Bronchial smooth muscle cell (primary cell): ENCODE measurements around the gene STX12. TPM values are rescaled to one million over a fixed set of nuclear protein-coding genes. Genes with fewer than 3 reads are reported as not detected.

Source experiments
- total RNA-seq: library from RNA; depleted of rRNA; stranded (reverse); fragments of >200 nt; gene quantifications from 2 replicates; pipeline ENCODE4 v1.2.1, GENCODE V29; 2014

The STX12 gene
- 55.1 and 55.5 TPM in 2 replicates for total RNA-seq

GRCh38 chr1:27772932-27773825 is at the start of gene STX12:
STX12 (plus strand) TSS chr1:27773219; CDS start chr1:27773308, 89 bp downstream.

GRCh38 chr1:27725374-27726172 is 47.4 kb upstream of the STX12 start, which contains the start of gene FAM76A:
FAM76A (plus strand) TSS chr1:27725961; CDS start chr1:27726081, 120 bp downstream.

DNA sequence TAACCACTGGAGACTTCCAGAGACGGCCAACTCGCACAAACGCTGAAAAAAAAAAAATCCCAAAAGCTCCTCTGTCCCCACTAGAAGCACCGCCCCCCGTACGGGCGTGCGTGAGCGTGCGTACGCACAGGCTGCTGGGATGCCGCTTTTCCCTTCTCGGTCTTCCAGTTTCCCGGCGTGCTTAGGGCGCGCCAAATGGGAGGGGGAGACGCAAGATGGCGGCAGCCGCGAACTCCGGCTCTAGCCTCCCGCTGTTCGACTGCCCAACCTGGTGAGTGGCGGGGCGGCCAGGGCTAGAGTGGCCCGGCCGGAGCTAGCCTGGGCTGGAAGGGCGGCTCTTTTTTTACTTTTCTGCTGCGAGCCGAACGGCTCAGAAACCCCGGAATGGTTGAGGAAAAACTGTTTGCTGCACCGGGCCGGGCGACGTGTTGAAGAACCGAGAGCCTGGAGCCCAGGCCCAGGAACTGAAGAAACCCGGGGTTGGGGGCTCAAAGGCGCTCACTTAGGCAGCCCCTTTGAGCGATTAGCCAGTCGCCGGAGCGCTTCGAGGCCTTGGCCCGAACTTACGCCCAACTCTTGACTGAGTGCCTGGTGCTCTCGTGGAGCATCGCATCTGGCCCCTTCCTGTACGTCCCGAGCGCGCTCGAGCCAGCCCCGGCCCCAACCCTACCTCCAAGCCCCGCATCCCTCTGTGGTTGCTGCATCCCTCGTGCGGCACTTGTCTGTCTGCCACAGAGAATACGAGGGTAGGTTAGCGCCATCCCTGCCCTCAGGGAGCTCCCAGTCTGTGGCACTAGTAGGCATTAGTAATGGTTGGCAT is 57.8 kb downstream of the STX12 start, which contains the start of gene PPP1R8:
PPP1R8 (plus strand) TSS at position 162 of the 820 bp plus-strand sequence; CDS start at position 216, 54 bp downstream.

DNA sequence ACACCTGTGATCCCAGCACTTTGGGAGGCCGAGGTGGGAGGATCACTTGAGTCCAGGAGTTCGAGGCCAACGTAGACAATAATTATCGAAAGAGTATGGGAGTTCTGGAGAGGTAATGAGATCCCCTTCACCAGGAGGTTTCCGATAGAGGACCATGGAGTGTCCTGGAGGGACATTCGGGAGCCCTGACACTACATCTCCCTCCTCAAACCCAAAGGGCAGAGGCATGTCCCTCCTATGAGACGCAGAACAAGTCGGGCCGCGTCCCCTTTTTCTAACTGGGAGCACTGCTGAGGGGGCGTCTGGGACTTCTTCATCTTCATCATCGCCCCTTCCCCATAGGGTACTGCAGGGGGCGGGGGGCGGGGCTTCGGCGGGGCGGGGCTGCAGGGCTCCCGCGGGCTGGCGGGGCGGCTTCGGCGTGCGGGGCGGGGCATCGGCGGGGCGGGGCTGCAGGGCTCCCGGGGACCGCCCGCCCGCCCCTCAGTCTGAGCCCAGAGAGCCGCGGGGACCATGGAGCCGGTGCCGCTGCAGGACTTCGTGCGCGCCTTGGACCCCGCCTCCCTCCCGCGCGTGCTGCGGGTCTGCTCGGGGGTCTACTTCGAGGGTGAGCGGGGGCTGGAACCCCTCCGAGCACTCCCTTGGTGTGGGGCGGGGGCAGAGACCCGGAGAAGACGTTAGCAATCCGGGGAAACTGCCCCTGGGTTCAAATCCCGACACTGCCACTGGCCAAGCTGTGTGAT is 99.2 kb downstream of the STX12 start, which contains the start of gene THEMIS2:
THEMIS2 (plus strand) TSS at position 486 of the 743 bp plus-strand sequence; CDS start at position 514, 28 bp downstream.

Other genes with a start within 250 kb of the STX12 start
- 5.2 and 6.7 TPM in 2 replicates for gene AHDC1, start 169.1 kb upstream of the STX12 start, total RNA-seq
- gene FGR, start 138.0 kb upstream of the STX12 start, total RNA-seq, result 0.09 and 0.16 TPM in 2 replicates
- 32.9 and 55.4 TPM in 2 replicates for gene IFI6, start 101.0 kb upstream of the STX12 start, total RNA-seq
- gene FAM76A, start 47.3 kb upstream of the STX12 start, total RNA-seq, result 9.6 and 17.3 TPM in 2 replicates
- 34.4 and 44.0 TPM in 2 replicates for gene PPP1R8, start 57.6 kb downstream of the STX12 start, total RNA-seq
- gene THEMIS2, start 99.3 kb downstream of the STX12 start, total RNA-seq, result 5.1 and 8.4 TPM in 2 replicates
- gene RPA2, start 141.4 kb downstream of the STX12 start, total RNA-seq, result 16.5 and 20.6 TPM in 2 replicates
- gene SMPDL3B, start 161.8 kb downstream of the STX12 start, total RNA-seq, result not detected in 2 replicates
- 3.4 and 3.6 TPM in 2 replicates for gene XKR8, start 186.8 kb downstream of the STX12 start, total RNA-seq